H1 (cell line): ENCODE measurements around the gene GLB1L2. TPM values are rescaled to one million over a fixed set of nuclear protein-coding genes. Genes with fewer than 3 reads are reported as not detected.

Experiments used
- CTCF ChIA-PET: fragments of 300-600 bp; sonication (Branson Sonifier 250); formaldehyde crosslinking; loops from one replicate; lab custom pipeline; 2021; ENCODE audit not compliant: partially characterized antibody; lab: Charles Lee
- POLR2A ChIA-PET: fragments of 300-600 bp; sonication (Branson Sonifier 250); formaldehyde crosslinking; loops from one replicate; lab custom pipeline; 2021; ENCODE audit warnings: inconsistent platforms; ENCODE audit not compliant: partially characterized antibody; lab: Charles Lee
- DNase-seq, 2 experiments: peaks; one replicate each; pipeline versions ENCODE4 v3.0.0 to v3.0.0-alpha.2; 2010 to 2022; ENCODE audit warnings: low spot score in 2 of 2, low read depth in 1 of 2, mixed read lengths in 1 of 2
- FAIRE-seq: peaks from 2 replicates; lab custom pipeline; 2011; peaks lifted over from hg19 to GRCh38; lab: Jason Lieb, UNC
- H2AFZ ChIP-seq: 2 replicates; pipeline ENCODE4 v1.8.1; 2012; ENCODE audit warnings: low read length, inconsistent platforms
- H2AK5ac ChIP-seq: 2 replicates; pipeline ENCODE4 v1.6.1; 2013; ENCODE audit warnings: low read depth, low read length
- H2BK120ac ChIP-seq: replicated peaks from 2 replicates; pipeline ENCODE3; 2013; ENCODE audit warnings: low read depth, low read length, inconsistent platforms
- H2BK12ac ChIP-seq: 2 replicates; pipeline ENCODE4 v1.6.1; 2013; ENCODE audit warnings: low read depth, low read length
- H2BK15ac ChIP-seq: 2 replicates; pipeline ENCODE4 v1.6.1; 2013; ENCODE audit warnings: low read length
- H2BK20ac ChIP-seq: 2 replicates; pipeline ENCODE4 v1.6.1; 2013; ENCODE audit warnings: low read length
- H2BK5ac ChIP-seq: 2 replicates; pipeline ENCODE4 v1.6.1; 2013; ENCODE audit warnings: low read depth, low read length
- H3K14ac ChIP-seq: 2 replicates; pipeline ENCODE4 v1.6.1; 2013; ENCODE audit warnings: inconsistent platforms; ENCODE audit not compliant: insufficient read length
- H3K18ac ChIP-seq: 2 replicates; pipeline ENCODE4 v1.6.1; 2013; ENCODE audit warnings: low read length; ENCODE audit errors: extremely low read depth
- H3K23ac ChIP-seq: 2 replicates; pipeline ENCODE4 v1.6.1; 2013; ENCODE audit warnings: inconsistent platforms; ENCODE audit not compliant: insufficient read length
- H3K23me2 ChIP-seq: 2 replicates; pipeline ENCODE4 v1.6.1; 2013; ENCODE audit warnings: low read depth, low read length
- H3K27ac ChIP-seq: 2 replicates; pipeline ENCODE4 v1.6.1; 2011; ENCODE audit warnings: low read depth, low read length, inconsistent platforms
- H3K27me3 ChIP-seq, 4 experiments: replicated peaks in 1 of 4; 1 replicate in 1 of 4; 2 replicates in 3 of 4; pipeline versions ENCODE4 v1.6.1 to v1.8.1; 2011 to 2013; ENCODE audit warnings: low read length in 3 of 4, mild to moderate bottlenecking in 3 of 4, inconsistent platforms in 2 of 4, mixed read lengths in 2 of 4, moderate library complexity in 1 of 4; ENCODE audit not compliant: control insufficient read depth in 3 of 4, insufficient read depth in 3 of 4; ENCODE audit errors: extremely low read depth in 1 of 4
- H3K36me3 ChIP-seq, 4 experiments: 2 replicates each; pipeline versions ENCODE4 v1.6.1 to v1.8.1; 2011 to 2013; ENCODE audit warnings: mild to moderate bottlenecking in 4 of 4, low read length in 3 of 4, moderate library complexity in 2 of 4, control low read depth in 1 of 4, inconsistent platforms in 1 of 4; ENCODE audit not compliant: insufficient read depth in 4 of 4, control insufficient read depth in 2 of 4
- H3K4ac ChIP-seq: replicated peaks from 2 replicates; pipeline ENCODE3; 2013; ENCODE audit warnings: low read length, low read depth, mixed read lengths, inconsistent platforms; ENCODE audit not compliant: insufficient read length
- H3K4me1 ChIP-seq, 4 experiments: replicated peaks in 1 of 4; 1 replicate in 1 of 4; 2 replicates in 3 of 4; pipeline versions ENCODE4 v1.6.1 to v1.8.1; 2011 to 2013; ENCODE audit warnings: low read length in 3 of 4, inconsistent platforms in 2 of 4, mixed read lengths in 1 of 4; ENCODE audit not compliant: insufficient read depth in 4 of 4, control insufficient read depth in 3 of 4
- H3K4me2 ChIP-seq, 2 experiments: 2 replicates each; pipeline versions ENCODE4 v1.6.1 to v1.8.1; 2011 to 2013; ENCODE audit warnings: low read depth in 2 of 2, low read length in 2 of 2, control low read depth in 1 of 2, inconsistent platforms in 1 of 2, mild to moderate bottlenecking in 1 of 2; ENCODE audit not compliant: insufficient read depth in 1 of 2
- H3K4me3 ChIP-seq, 4 experiments: fragments of 200-600, 300-600 bp in 1 of 4; sonication (generic), shearing (Covaris generic), sonication (Bioruptor Twin) in 1 of 4; 2 replicates each; pipeline versions ENCODE4 v1.5.1 to v1.8.1; 2011 to 2016; ENCODE audit warnings: low read length in 4 of 4, low read depth in 3 of 4, control low read depth in 2 of 4, inconsistent platforms in 2 of 4, mild to moderate bottlenecking in 2 of 4, mixed read lengths in 1 of 4, moderate library complexity in 1 of 4; ENCODE audit not compliant: insufficient read depth in 2 of 4; ENCODE audit errors: extremely low read depth in 1 of 4
- H3K56ac ChIP-seq: replicated peaks from 2 replicates; pipeline ENCODE3; 2013; ENCODE audit warnings: low read depth, mild to moderate bottlenecking, mixed read lengths, low read length, inconsistent platforms; ENCODE audit not compliant: insufficient read length
- H3K79me1 ChIP-seq: 2 replicates; pipeline ENCODE4 v1.6.1; 2013; ENCODE audit warnings: low read depth, low read length, control low read depth
- H3K79me2 ChIP-seq, 2 experiments: 2 replicates each; pipeline versions ENCODE4 v1.6.1 to v1.8.1; 2012 to 2013; ENCODE audit warnings: low read length in 2 of 2, mild to moderate bottlenecking in 2 of 2, inconsistent platforms in 1 of 2; ENCODE audit not compliant: insufficient read depth in 2 of 2, control insufficient read depth in 1 of 2
- H3K9ac ChIP-seq, 4 experiments: replicated peaks in 1 of 4; 1 replicate in 1 of 4; 2 replicates in 3 of 4; pipeline versions ENCODE4 v1.6.1 to v1.8.1; 2011 to 2013; ENCODE audit warnings: low read depth in 3 of 4, low read length in 3 of 4, control low read depth in 2 of 4, mild to moderate bottlenecking in 2 of 4, moderate library complexity in 2 of 4, inconsistent platforms in 1 of 4; ENCODE audit errors: extremely low read depth in 1 of 4
- H3K9me3 ChIP-seq, 2 experiments: 2 replicates each; pipeline versions ENCODE4 v1.6.1 to v1.8.1; 2012 to 2013; ENCODE audit warnings: mild to moderate bottlenecking in 2 of 2, moderate library complexity in 2 of 2, control low read depth in 1 of 2, inconsistent platforms in 1 of 2, low read depth in 1 of 2, low read length in 1 of 2, mixed read lengths in 1 of 2; ENCODE audit not compliant: insufficient read depth in 2 of 2
- H4K20me1 ChIP-seq, 2 experiments: replicated peaks in 1 of 2; 2 replicates each; pipeline versions ENCODE3 to v1.8.1; 2011 to 2013; ENCODE audit warnings: inconsistent platforms in 2 of 2, low read length in 2 of 2, mild to moderate bottlenecking in 1 of 2; ENCODE audit not compliant: insufficient read depth in 2 of 2, control insufficient read depth in 1 of 2
- H4K5ac ChIP-seq: 2 replicates; pipeline ENCODE4 v1.6.1; 2013; ENCODE audit warnings: low read length, low read depth, mixed read lengths, inconsistent platforms; ENCODE audit not compliant: insufficient read length
- H4K8ac ChIP-seq: 2 replicates; pipeline ENCODE4 v1.8.0; 2013; ENCODE audit warnings: mild to moderate bottlenecking, moderate library complexity, low read length, inconsistent platforms; ENCODE audit not compliant: insufficient read depth; ENCODE audit errors: extremely low read depth
- H4K91ac ChIP-seq: replicated peaks from 2 replicates; pipeline ENCODE3; 2013; ENCODE audit warnings: low read length, mixed read lengths, inconsistent platforms; ENCODE audit not compliant: insufficient read length
- ASH2L ChIP-seq: fragments of 200-600, 300-600 bp; sonication (generic); IDR thresholded peaks from one replicate; pipeline ENCODE4 v1.7.1; 2017; ENCODE audit warnings: low read length
- BRCA1 ChIP-seq: IDR thresholded peaks from 2 replicates; pipeline ENCODE4 v1.6.1; 2012; ENCODE audit warnings: low read depth, low read length, improper control_type of control experiment
- EZH2 ChIP-seq: fragments of 200-600 bp; sonication (generic); IDR thresholded peaks from 2 replicates; pipeline ENCODE4 v1.7.1; 2012; ENCODE audit warnings: low read depth, mild to moderate bottlenecking, moderate library complexity, low read length, inconsistent platforms; ENCODE audit not compliant: severe bottlenecking
- GTF2F1 ChIP-seq: IDR thresholded peaks from 2 replicates; pipeline ENCODE4 v1.6.1; 2012; ENCODE audit warnings: low read depth, low read length, improper control_type of control experiment, borderline replicate concordance
- JUND ChIP-seq: IDR thresholded peaks from 2 replicates; pipeline ENCODE4 v1.6.1; 2011; ENCODE audit warnings: mild to moderate bottlenecking, improper control_type of control experiment, low read length
- KDM1A ChIP-seq: fragments of 200-600, 300-600 bp; sonication (generic); IDR thresholded peaks from 2 replicates; pipeline ENCODE4 v1.7.1; 2016; ENCODE audit warnings: mild to moderate bottlenecking, low read length, borderline replicate concordance
- RBBP5 ChIP-seq: IDR thresholded peaks from 2 replicates; pipeline ENCODE4 v1.7.1; 2012; ENCODE audit warnings: low read depth, mild to moderate bottlenecking, inconsistent platforms, low read length, moderate library complexity, borderline replicate concordance
- RNF2 ChIP-seq: fragments of 200-900, 300-1000 bp; sonication (generic); IDR thresholded peaks from 2 replicates; pipeline ENCODE4 v1.7.1; 2016; ENCODE audit warnings: borderline replicate concordance, low read depth, mild to moderate bottlenecking, antibody characterized with exemption, low read length; ENCODE audit not compliant: poor library complexity, severe bottlenecking; ENCODE audit errors: missing control alignments
- SIRT6 ChIP-seq: IDR thresholded peaks from one replicate; pipeline ENCODE4 v1.7.1; 2012; ENCODE audit warnings: low read length, inconsistent platforms
- YY1 ChIP-seq: IDR thresholded peaks from 2 replicates; pipeline ENCODE4 v1.6.1; 2011; ENCODE audit warnings: low read depth, mild to moderate bottlenecking, low read length
- WGBS, 2 experiments: shearing (Covaris generic) in 1 of 2; methylation state at CpG; one replicate each; pipeline versions ENCODE4 v1.1.6 to v1.1.7; 2013 to 2015; ENCODE audit warnings: low lambda C conversion rate in 2 of 2, mixed read lengths in 2 of 2, inconsistent platforms in 1 of 2, low coverage in 1 of 2, missing lambda C conversion rate in 1 of 2; ENCODE audit not compliant: insufficient replicate concordance in 2 of 2, insufficient coverage in 1 of 2, insufficient read length in 1 of 2; ENCODE audit errors: extremely low coverage in 1 of 2, missing lambda C conversion rate in 1 of 2; 5-methylcytosine and 5-hydroxymethylcytosine counted together
- polyA plus RNA-seq, 7 experiments: library from polyadenylated mRNA; depleted of rRNA in 3 of 7; stranded (reverse) in 5 of 7; unstranded in 2 of 7; fragments of >200 nt in 5 of 7; fragments of 200-250 nt in 2 of 7; gene quantifications; 1 replicate in 5 of 7; 2 replicates in 1 of 7; 4 replicates in 1 of 7; pipeline versions ENCODE4 v1.2.1 to v1.2.3, GENCODE V29; 2011 to 2013; ENCODE audit warnings: missing spikeins in 2 of 7, mixed read lengths in 2 of 7
- total RNA-seq: library from RNA; stranded (reverse); fragmentation: NEBNext Ultra II Directional; extraction: Animal tissue kit (Norgen Biotek cat#: 25700); gene quantifications from 2 replicates; pipeline ENCODE4 v1.2.1, GENCODE V29; 2021

GLB1L2 gene
- total and polyA plus RNA-seq, 2 of the 8 experiments (the other 6 are each of a cell fraction or from before 2014, with no cell fraction given) = 4.4 to 7.9 TPM

DNA sequence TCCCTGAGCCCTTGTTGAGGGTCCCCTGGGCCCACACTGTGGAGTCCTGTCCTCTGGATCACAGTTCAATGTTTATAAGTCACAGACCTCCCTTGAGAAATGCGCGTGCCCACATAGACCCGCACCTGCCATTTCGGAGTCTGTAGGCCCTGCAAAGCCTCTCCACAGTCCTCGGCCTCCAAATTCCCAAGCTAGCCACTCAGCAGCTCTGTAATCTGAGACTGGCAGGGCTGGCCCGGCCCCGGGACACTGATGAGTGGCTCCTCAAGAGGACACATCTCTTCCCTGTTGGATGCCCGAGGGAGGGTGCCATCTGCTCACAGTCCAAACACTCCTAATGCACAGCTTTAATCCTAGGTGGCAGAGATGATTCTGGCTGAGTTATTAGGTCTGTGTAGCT lies 41.2 kb downstream of the GLB1L2 start:
- H4K5ac ChIP-seq = no peak overlapping the region
- no peak overlapping the region for H2BK120ac ChIP-seq
- no peak overlapping the region for H4K8ac ChIP-seq
- H3K23me2 ChIP-seq = no peaks in the 10 kb centered on the region
- POLR2A ChIA-PET = interaction anchor here (1.1 to 2.4 kb wide), 2 partner anchors 12 to 18 kb away, joined by 3 to 12 read pairs; no protein-coding TSS in a partner anchor
- H3K18ac ChIP-seq = no peak overlapping the region
- H2AK5ac ChIP-seq = no peak overlapping the region
- H3K36me3 ChIP-seq = no peaks in the 10 kb centered on the region
- no peak for DNase-seq
- no peak overlapping the region for H2BK20ac ChIP-seq
- no peak overlapping the region for H4K91ac ChIP-seq
- no peak overlapping the region for H3K4me3 ChIP-seq
- no peak overlapping the region for H2BK12ac ChIP-seq
- peaks cover 2 to 18% (median 4%) of the 10 kb centered on the region in 4 experiments; a peak in 3 of 7 replicates for H3K4me1 ChIP-seq
- no peak overlapping the region for H2AFZ ChIP-seq
- FAIRE-seq = no peak
- no peak overlapping the region for H2BK15ac ChIP-seq
- no peak overlapping the region for H3K14ac ChIP-seq
- no peak overlapping the region for H3K9ac ChIP-seq
- H3K79me1 ChIP-seq = no peaks in the 10 kb centered on the region
- no peak overlapping the region for H3K4me2 ChIP-seq
- H3K9me3 ChIP-seq = no peaks in the 10 kb centered on the region
- peaks cover 0 to 3% of the 10 kb centered on the region in 2 experiments for H4K20me1 ChIP-seq
- H3K79me2 ChIP-seq = no peaks in the 10 kb centered on the region
- no peak overlapping the region for H3K23ac ChIP-seq
- no peak overlapping the region for H3K4ac ChIP-seq
- no peak overlapping the region for H3K27ac ChIP-seq
- CTCF ChIA-PET = interaction anchor here (1.1 to 2.8 kb wide), 4 partner anchors 13 to 77 kb away, joined by 4 to 6 read pairs (median 5); no protein-coding TSS in a partner anchor
- 96% methylated on average over 8 of the region's 8 CpGs; no CpG with 5 or more reads in 1 of the 2 experiments for WGBS, 2 experiments
- no peak overlapping the region for H2BK5ac ChIP-seq
- H3K56ac ChIP-seq = no peak overlapping the region
- H3K27me3 ChIP-seq = no peaks in the 10 kb centered on the region
- no peak for TF ChIP-seq RBBP5
- TF ChIP-seq RNF2 = no peak
- TF ChIP-seq SIRT6 = no peak
- no peak for TF ChIP-seq GTF2F1
- TF ChIP-seq JUND = no peak
- TF ChIP-seq EZH2 = no peak
- TF ChIP-seq BRCA1 = no peak
- TF ChIP-seq ASH2L = no peak
- no peak for TF ChIP-seq YY1
- TF ChIP-seq KDM1A = no peak
